Lung (tissue), 12 donors: ENCODE measurements around the gene SANBR. TPM values are rescaled to one million over a fixed set of nuclear protein-coding genes. Genes with fewer than 3 reads are reported as not detected.

Experiments
- ATAC-seq: fragments of 200-7000 bp; cut with Tn5 transposase; one replicate; pipeline ENCODE4 v1.9.1; 2020; ENCODE audit warnings: moderate number of reproducible peaks; ENCODE audit not compliant: insufficient read depth, low FRiP score
- DNase-seq, 3 donors: peaks; one replicate each; pipeline ENCODE4 v3.0.0-alpha.2; 2013 to 2017
- H3K27ac ChIP-seq, 2 donors: one replicate each; pipeline ENCODE4 v1.5.1; 2013; ENCODE audit warnings: mild to moderate bottlenecking in 2 of 2, moderate library complexity in 2 of 2, control low read depth in 1 of 2, inconsistent platforms in 1 of 2, low read depth in 1 of 2, low read length in 1 of 2
- H3K27me3 ChIP-seq, 3 donors: one replicate each; pipeline ENCODE4 v1.5.1; 2013; ENCODE audit warnings: low read length in 2 of 3; ENCODE audit not compliant: control insufficient read depth in 3 of 3, insufficient read depth in 3 of 3
- H3K36me3 ChIP-seq, 4 donors: one replicate each; pipeline ENCODE4 v1.5.1; 2013; ENCODE audit warnings: low read length in 4 of 4, mild to moderate bottlenecking in 1 of 4, moderate library complexity in 1 of 4; ENCODE audit not compliant: control insufficient read depth in 4 of 4, insufficient read depth in 4 of 4
- H3K4me1 ChIP-seq, 5 donors: one replicate each; pipeline ENCODE4 v1.5.1; 2013; ENCODE audit warnings: low read length in 5 of 5, mild to moderate bottlenecking in 2 of 5, moderate library complexity in 1 of 5; ENCODE audit not compliant: control insufficient read depth in 5 of 5, insufficient read depth in 5 of 5
- H3K4me3 ChIP-seq: one replicate; pipeline ENCODE4 v1.5.1; 2013; ENCODE audit warnings: mild to moderate bottlenecking, control low read depth, moderate library complexity
- H3K9ac ChIP-seq, 2 donors: one replicate each; pipeline ENCODE4 v1.5.1; 2013; ENCODE audit warnings: low read length in 2 of 2, control low read depth in 1 of 2; ENCODE audit not compliant: insufficient read depth in 1 of 2
- H3K9me3 ChIP-seq, 4 donors: one replicate each; pipeline ENCODE4 v1.5.1; 2013; ENCODE audit warnings: low read length in 3 of 4, mild to moderate bottlenecking in 1 of 4, moderate library complexity in 1 of 4; ENCODE audit not compliant: control insufficient read depth in 4 of 4, insufficient read depth in 3 of 4
- WGBS, 2 donors: extraction: QIAGEN DNeasy Blood & Tissue Kit; methylation state at CpG; one replicate each; pipeline ENCODE4 v1.1.7; 2013; 5-methylcytosine and 5-hydroxymethylcytosine counted together
- polyA plus RNA-seq, 2 donors: library from polyadenylated mRNA; stranded (reverse); fragments of 200-250 nt; gene quantifications; one replicate each; pipeline ENCODE4 v1.2.1, GENCODE V29; 2013
- total RNA-seq, 2 donors: library from RNA; depleted of rRNA in 1 of 2; stranded (reverse); fragments of >200 nt in 1 of 2; gene quantifications; one replicate each; pipeline ENCODE4 v1.2.1, GENCODE V29; 2014 to 2021
- TF ChIP-seq, protein P1 (sequence below): IDR thresholded peaks from 2 replicates; pipeline ENCODE4 v1.5.1; 2012; ENCODE audit warnings: mild to moderate bottlenecking; ENCODE audit errors: control extremely low read depth, extremely low read depth
- donor health status: control.
- donor health status: control.
- donor health status: Bipolar disorder and iron deficiency.
- donor health status: healthy.
- donor health status: DM: yes; HTN: yes; CAD: no.

The SANBR gene
- total and polyA plus RNA-seq, 4 donors, result 4.1 to 27.3 (median 11.8) TPM

DNA sequence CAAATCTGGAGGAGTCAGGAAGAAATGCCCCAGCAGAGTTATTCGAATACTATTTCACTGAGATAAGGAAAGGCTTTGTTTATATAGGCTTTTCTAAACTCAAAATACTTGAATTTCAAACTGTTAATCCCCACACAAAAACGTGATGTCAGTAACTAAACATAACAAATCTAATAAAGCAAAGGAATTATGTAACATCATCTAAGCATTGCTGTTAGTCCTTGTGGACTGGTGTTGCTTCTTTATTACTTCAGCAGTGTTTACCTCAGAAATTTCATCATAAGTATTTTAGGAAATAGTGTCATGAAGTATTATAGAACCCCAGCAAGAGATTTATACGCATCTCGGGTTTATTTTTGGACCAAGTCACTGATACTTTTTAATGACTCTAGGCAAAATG, 19.7 kb upstream of the SANBR start:
- no peak overlapping the region for H3K4me3 ChIP-seq
- peaks cover 0 to 7% (median 0%) of the 10 kb centered on the region in 5 donors for H3K4me1 ChIP-seq
- no peak for ATAC-seq
- 29 to 33% methylated on average over 4 of the region's 4 CpGs for WGBS, 2 donors
- H3K9ac ChIP-seq, result no peak overlapping the region
- H3K36me3 ChIP-seq, result peaks cover 1 to 18% (median 10%) of the 10 kb centered on the region in 4 donors
- H3K27ac ChIP-seq, result no peak overlapping the region
- TF ChIP-seq, protein P1, sequence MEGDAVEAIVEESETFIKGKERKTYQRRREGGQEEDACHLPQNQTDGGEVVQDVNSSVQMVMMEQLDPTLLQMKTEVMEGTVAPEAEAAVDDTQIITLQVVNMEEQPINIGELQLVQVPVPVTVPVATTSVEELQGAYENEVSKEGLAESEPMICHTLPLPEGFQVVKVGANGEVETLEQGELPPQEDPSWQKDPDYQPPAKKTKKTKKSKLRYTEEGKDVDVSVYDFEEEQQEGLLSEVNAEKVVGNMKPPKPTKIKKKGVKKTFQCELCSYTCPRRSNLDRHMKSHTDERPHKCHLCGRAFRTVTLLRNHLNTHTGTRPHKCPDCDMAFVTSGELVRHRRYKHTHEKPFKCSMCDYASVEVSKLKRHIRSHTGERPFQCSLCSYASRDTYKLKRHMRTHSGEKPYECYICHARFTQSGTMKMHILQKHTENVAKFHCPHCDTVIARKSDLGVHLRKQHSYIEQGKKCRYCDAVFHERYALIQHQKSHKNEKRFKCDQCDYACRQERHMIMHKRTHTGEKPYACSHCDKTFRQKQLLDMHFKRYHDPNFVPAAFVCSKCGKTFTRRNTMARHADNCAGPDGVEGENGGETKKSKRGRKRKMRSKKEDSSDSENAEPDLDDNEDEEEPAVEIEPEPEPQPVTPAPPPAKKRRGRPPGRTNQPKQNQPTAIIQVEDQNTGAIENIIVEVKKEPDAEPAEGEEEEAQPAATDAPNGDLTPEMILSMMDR, result no peak
- H3K9me3 ChIP-seq, result no peaks in the 10 kb centered on the region
- peak in 1 of 3 donors; percentile 17 for DNase-seq
- H3K27me3 ChIP-seq, result no peaks in the 10 kb centered on the region

DNA sequence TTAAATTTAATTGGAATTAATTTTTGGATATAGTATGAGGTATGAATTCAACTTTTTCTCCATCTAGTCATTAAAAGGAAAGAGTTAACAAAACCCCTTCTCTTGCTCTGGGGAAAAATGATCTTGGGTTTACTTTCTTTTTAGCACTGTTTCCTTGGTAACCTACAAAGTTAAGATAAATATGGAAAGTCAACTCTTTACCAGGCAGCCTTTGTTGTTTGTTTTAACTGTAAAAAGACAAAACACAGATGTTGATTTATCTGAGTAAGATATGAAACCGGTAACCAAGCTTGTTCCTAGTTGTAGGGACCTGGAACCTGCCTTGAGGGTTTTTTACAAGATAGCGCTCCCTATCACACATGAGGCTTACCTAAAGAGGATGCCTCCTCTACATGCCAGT, 10.1 kb upstream of the SANBR start:
- Histone ChIP-seq H3K27me3 (no peaks in the 10 kb centered on the region), H3K4me3 (no peak overlapping the region), H3K9me3 (no peaks in the 10 kb centered on the region), H3K9ac (peak overlapping the region in 1 of 2 donors; percentile 62), H3K4me1 (peaks cover 0 to 16% (median 0%) of the 10 kb centered on the region in 5 donors), H3K36me3 (peaks cover 3 to 6% (median 3%) of the 10 kb centered on the region in 4 donors), H3K27ac (no peak overlapping the region)
- DNase-seq (peak; percentile 16 to 84 (median 83)), ATAC-seq (no peak)
- WGBS, 2 donors, result 69 to 89% methylated on average over 2 of the region's 2 CpGs
- TF ChIP-seq, protein P1, result no peak

DNA sequence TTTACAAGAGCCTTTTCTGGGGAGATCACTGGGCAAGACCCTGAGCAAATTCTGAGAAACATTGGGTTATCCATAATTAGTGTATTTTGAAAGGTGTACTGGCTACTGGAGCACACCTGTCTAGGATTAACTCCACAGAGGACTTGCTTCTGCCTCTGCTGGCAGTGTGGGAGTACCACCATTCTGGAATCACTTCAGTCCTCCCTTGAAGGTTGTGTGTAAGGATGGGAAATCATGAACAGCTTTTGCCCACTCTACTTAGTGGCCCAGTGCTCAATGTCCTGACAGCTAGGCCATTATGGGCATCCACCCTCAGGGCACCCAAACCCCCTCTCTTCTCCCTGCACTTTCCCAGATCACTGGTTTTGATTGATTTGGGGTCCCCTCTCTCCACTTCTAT, 8.1 kb upstream of the SANBR start:
- Histone ChIP-seq H3K27me3 (no peaks in the 10 kb centered on the region), H3K36me3 (peaks cover 2 to 6% (median 3%) of the 10 kb centered on the region in 4 donors), H3K9ac (no peak overlapping the region), H3K9me3 (no peaks in the 10 kb centered on the region), H3K4me3 (no peak overlapping the region), H3K27ac (no peak overlapping the region), H3K4me1 (peaks cover 0 to 16% (median 0%) of the 10 kb centered on the region in 5 donors)
- DNase-seq, result no peak
- TF ChIP-seq, protein P1, result no peak
- no peak for ATAC-seq

DNA sequence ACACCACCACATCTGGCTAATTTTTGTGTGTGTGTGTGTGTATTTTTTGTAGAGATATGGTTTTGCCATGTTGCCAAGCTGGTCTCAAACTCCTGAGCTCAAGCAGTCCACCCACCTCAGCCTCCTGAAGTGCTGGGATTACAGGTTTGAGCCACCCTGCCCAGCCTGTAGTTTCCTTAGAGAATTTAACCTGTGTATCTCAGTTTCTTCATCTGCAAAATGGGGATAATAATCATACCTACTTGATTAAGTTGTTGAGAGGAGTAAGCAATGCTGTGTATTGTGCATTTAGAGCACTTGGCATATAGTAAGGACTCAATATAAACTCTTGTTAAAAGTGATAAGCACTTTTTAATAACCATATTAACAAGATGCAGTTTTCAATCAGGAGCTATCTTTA, 6.3 kb upstream of the SANBR start:
- H3K9ac ChIP-seq, result no peak overlapping the region
- no peaks in the 10 kb centered on the region for H3K9me3 ChIP-seq
- TF ChIP-seq, protein P1, result no peak
- peaks cover 0 to 16% (median 0%) of the 10 kb centered on the region in 5 donors for H3K4me1 ChIP-seq
- no peaks in the 10 kb centered on the region for H3K27me3 ChIP-seq
- H3K27ac ChIP-seq, result no peak overlapping the region
- peaks cover 0 to 2% (median 0%) of the 10 kb centered on the region in 4 donors for H3K36me3 ChIP-seq
- no peak for ATAC-seq
- DNase-seq, result no peak
- H3K4me3 ChIP-seq, result no peak overlapping the region
